Stimulated activated CD4-positive, alpha-beta T cell treated with anti-CD3 and anti-CD28 coated beads, TNF-alpha, amount 100 ng/mL, for 1 hour (primary cell): ENCODE results near the gene PTPRK.

Experiments used
- DNase-seq, 3 donors: peaks; one replicate each; pipeline ENCODE4 v3.0.0-alpha.2; 2020; ENCODE audit warnings: low read depth in 3 of 3, low spot score in 1 of 3

PTPRK gene

GRCh38 chr6:128150376-128150775, 370.0 kb downstream of the PTPRK start:
- no peak for DNase-seq

GRCh38 chr6:128149796-128150195, 370.6 kb downstream of the PTPRK start:
- DNase-seq, result no peak

GRCh38 chr6:128144320-128144719, 376.1 kb downstream of the PTPRK start:
- DNase-seq, result no peak

- DNase-seq, result no peak
Measured at GRCh38 chr6:128141932-128142331, 378.5 kb downstream of the PTPRK start.

GRCh38 chr6:128139519-128139918, 380.9 kb downstream of the PTPRK start:
- no peak for DNase-seq

- no peak for DNase-seq
Measured at GRCh38 chr6:128138694-128139093, 381.7 kb downstream of the PTPRK start.

GRCh38 chr6:128135325-128135724, 385.1 kb downstream of the PTPRK start:
- no peak for DNase-seq

- no peak for DNase-seq
Measured at GRCh38 chr6:128131566-128131965, 388.8 kb downstream of the PTPRK start.

- DNase-seq, result no peak
Measured at GRCh38 chr6:128131036-128131435, 389.4 kb downstream of the PTPRK start.

- no peak for DNase-seq
Measured at GRCh38 chr6:128129679-128130078, 390.7 kb downstream of the PTPRK start.

- DNase-seq, result no peak
Measured at GRCh38 chr6:128127650-128128049, 392.7 kb downstream of the PTPRK start.

GRCh38 chr6:128124713-128125112, 395.7 kb downstream of the PTPRK start:
- no peak for DNase-seq

GRCh38 chr6:128121610-128122009, 398.8 kb downstream of the PTPRK start:
- DNase-seq, result no peak

- no peak for DNase-seq
Measured at GRCh38 chr6:128121190-128121589, 399.2 kb downstream of the PTPRK start.

GRCh38 chr6:128118401-128118800, 402.0 kb downstream of the PTPRK start:
- DNase-seq, result no peak

- no peak for DNase-seq
Measured at GRCh38 chr6:128117916-128118315, 402.5 kb downstream of the PTPRK start.

GRCh38 chr6:128114164-128114563, 406.2 kb downstream of the PTPRK start:
- DNase-seq, result no peak

- no peak for DNase-seq
Measured at GRCh38 chr6:128112494-128112893, 407.9 kb downstream of the PTPRK start.

- no peak for DNase-seq
Measured at GRCh38 chr6:128111096-128111495, 409.3 kb downstream of the PTPRK start.

GRCh38 chr6:128107682-128108081, 412.7 kb downstream of the PTPRK start:
- DNase-seq, result no peak

- DNase-seq, result no peak
Measured at GRCh38 chr6:128099571-128100197, 420.7 kb downstream of the PTPRK start.

- no peak for DNase-seq
Measured at GRCh38 chr6:128098000-128098581, 422.3 kb downstream of the PTPRK start.

GRCh38 chr6:128097009-128097408, 423.4 kb downstream of the PTPRK start:
- DNase-seq, result no peak
